K562 (cell line): ENCODE results near the gene C1orf74. TPM values are rescaled to one million over a fixed set of nuclear protein-coding genes. Genes with fewer than 3 reads are reported as not detected.

Experiments
- ATAC-seq: fragments of 200-7000 bp; cut with Tn5 transposase; 3 replicates; pipeline ENCODE4 v1.9.1; 2020; ENCODE audit warnings: moderate library complexity
- BruUV-seq: library from RNA; stranded (reverse); fragments of 400-500 nt; replicated peaks from 2 replicates; lab custom pipeline; 2021; lab: Mats Ljungman, UMichigan
- CTCF ChIA-PET: fragments of 300-600 bp; formaldehyde crosslinking; extraction: SDS; loops from one replicate; lab custom pipeline; 2021; ENCODE audit warnings: low intra/inter-chr PET ratio; lab: Yijun Ruan, JAX
- POLR2A ChIA-PET: fragments of 300-600, 350-650 bp; sonication (Branson Sonifier 250); formaldehyde crosslinking; extraction: SDS; loops from one replicate; lab custom pipeline; 2021; ENCODE audit warnings: antibody characterized with exemption, inconsistent platforms; lab: Yijun Ruan, JAX
- DNase-seq, 4 experiments: peaks; one replicate each; pipeline versions ENCODE4 v3.0.0 to v3.0.0-alpha.2; 2011 to 2018; ENCODE audit warnings: low spot score in 3 of 4, mixed read lengths in 3 of 4; ENCODE audit errors: extremely low read depth in 1 of 4
- FAIRE-seq: peaks from 2 replicates; lab custom pipeline; 2011; peaks lifted over from hg19 to GRCh38; lab: Jason Lieb, UNC
- H2AFZ ChIP-seq: 2 replicates; pipeline ENCODE4 v1.6.0; 2011; ENCODE audit warnings: low read depth, low read length, control low read depth, inconsistent platforms
- H3K27ac ChIP-seq: fragments of 200-600 bp; 3 replicates; pipeline ENCODE4 v1.8.0; 2011; ENCODE audit warnings: low read depth, mild to moderate bottlenecking, control low read depth, inconsistent platforms, low read length, moderate library complexity, mixed read lengths; ENCODE audit errors: extremely low read depth
- H3K27me3 ChIP-seq, 2 experiments: fragments of 300-600 bp in 1 of 2; 2 replicates in 1 of 2; 3 replicates in 1 of 2; pipeline versions ENCODE4 v1.6.0 to v1.8.0; 2011; ENCODE audit warnings: inconsistent platforms in 2 of 2, low read length in 2 of 2, mild to moderate bottlenecking in 1 of 2, mixed read lengths in 1 of 2, moderate library complexity in 1 of 2; ENCODE audit not compliant: control insufficient read depth in 2 of 2, insufficient read depth in 2 of 2
- H3K36me3 ChIP-seq: fragments of 300-600 bp; 3 replicates; pipeline ENCODE4 v1.8.0; 2011; ENCODE audit warnings: mild to moderate bottlenecking, low read length, inconsistent platforms; ENCODE audit not compliant: control insufficient read depth, insufficient read depth
- H3K4me1 ChIP-seq, 2 experiments: fragments of 200-600 bp in 1 of 2; replicated peaks in 1 of 2; 2 replicates in 1 of 2; 3 replicates in 1 of 2; pipeline versions ENCODE4 v1.5.1 to v1.8.0; 2011; ENCODE audit warnings: inconsistent platforms in 2 of 2, low read length in 2 of 2, mild to moderate bottlenecking in 1 of 2, mixed read lengths in 1 of 2, moderate library complexity in 1 of 2; ENCODE audit not compliant: control insufficient read depth in 2 of 2, insufficient read depth in 2 of 2
- H3K4me2 ChIP-seq: 2 replicates; pipeline ENCODE4 v1.6.1; 2011; ENCODE audit warnings: low read length, control low read depth, inconsistent platforms, mixed read lengths; ENCODE audit not compliant: insufficient read depth
- H3K4me3 ChIP-seq: fragments of 200-600 bp; sonication (generic), shearing (Covaris generic); 2 replicates; pipeline ENCODE4 v1.5.1; 2016; ENCODE audit warnings: control low read depth, inconsistent platforms
- H3K79me2 ChIP-seq: fragments of 200-600 bp; 3 replicates; pipeline ENCODE4 v1.8.0; 2011; ENCODE audit warnings: low read length, inconsistent platforms; ENCODE audit not compliant: control insufficient read depth, insufficient read depth
- H3K9ac ChIP-seq, 2 experiments: 2 replicates each; pipeline versions ENCODE4 v1.6.0 to v1.6.1; 2011; ENCODE audit warnings: low read depth in 2 of 2, low read length in 2 of 2, control low read depth in 1 of 2, inconsistent platforms in 1 of 2, mild to moderate bottlenecking in 1 of 2, mixed read lengths in 1 of 2; ENCODE audit not compliant: insufficient read depth in 1 of 2
- H3K9me1 ChIP-seq: one replicate; pipeline ENCODE4 v1.6.0; 2011; ENCODE audit warnings: inconsistent platforms, mild to moderate bottlenecking, low read length, moderate library complexity; ENCODE audit not compliant: control insufficient read depth, insufficient read depth
- H3K9me3 ChIP-seq: replicated peaks from 2 replicates; pipeline ENCODE4 v1.5.1; 2011; ENCODE audit warnings: low read depth, low read length, inconsistent platforms; ENCODE audit not compliant: control insufficient read depth, insufficient read depth
- H4K20me1 ChIP-seq: replicated peaks from 2 replicates; pipeline ENCODE4 v1.6.1; 2011; ENCODE audit warnings: low read length, inconsistent platforms, mixed read lengths; ENCODE audit not compliant: control insufficient read depth, insufficient read depth
- EP300 ChIP-seq: IDR thresholded peaks from 2 replicates; pipeline ENCODE4 v1.6.1; 2012; ENCODE audit warnings: low read length, improper control_type of control experiment
- JUN ChIP-seq, 2 experiments: sonication (generic) in 1 of 2; formaldehyde crosslinking in 1 of 2; IDR thresholded peaks; 2 replicates each; pipeline versions ENCODE4 v1.6.1 to v1.8.0; 2012 to 2022; ENCODE audit warnings: borderline replicate concordance in 2 of 2, mild to moderate bottlenecking in 2 of 2, improper control_type of control experiment in 1 of 2, low read depth in 1 of 2, low read length in 1 of 2, missing genetic modification reagents in 1 of 2
- LCOR ChIP-seq: sonication (generic); formaldehyde crosslinking; IDR thresholded peaks from 2 replicates; pipeline ENCODE4 v1.8.0; 2022; ENCODE audit warnings: mild to moderate bottlenecking, missing genetic modification reagents
- MCM3 ChIP-seq: fragments of 450-650 bp; IDR thresholded peaks from 2 replicates; pipeline ENCODE4 v1.6.1; 2016
- MCM5 ChIP-seq: fragments of 450-650 bp; IDR thresholded peaks from 2 replicates; pipeline ENCODE4 v1.6.1; 2016; ENCODE audit warnings: low read depth
- RBM17 ChIP-seq: fragments of 200-400 bp; formaldehyde crosslinking; IDR thresholded peaks from 2 replicates; pipeline ENCODE4 v1.6.1; 2017; ENCODE audit warnings: low read depth, mild to moderate bottlenecking, low read length, borderline replicate concordance
- RHOXF2B ChIP-seq: fragments of 250-450 bp; sonication (Bioruptor Pico); conservative IDR thresholded peaks from 2 replicates; pipeline ENCODE4 v1.5.1; 2021
- SAFB ChIP-seq: fragments of 200-400 bp; formaldehyde crosslinking; IDR thresholded peaks from 2 replicates; pipeline ENCODE4 v1.6.1; 2017; ENCODE audit warnings: low read depth, low read length, borderline replicate concordance
- TFAP4 ChIP-seq: sonication (generic); formaldehyde crosslinking; IDR thresholded peaks from 2 replicates; pipeline ENCODE4 v1.8.0; 2022; ENCODE audit warnings: missing genetic modification reagents, mild to moderate bottlenecking, moderate library complexity, borderline replicate concordance
- WHSC1 ChIP-seq: IDR thresholded peaks from one replicate; pipeline ENCODE4 v1.6.1; 2012; ENCODE audit warnings: low read length, control low read depth, inconsistent platforms
- ZNF354B ChIP-seq: fragments of 250-450 bp; sonication (Bioruptor Pico); IDR thresholded peaks from 2 replicates; pipeline ENCODE4 v1.4.0; 2020
- ZNF507 ChIP-seq: conservative IDR thresholded peaks from 2 replicates; pipeline ENCODE4 v1.6.1; 2017; ENCODE audit warnings: missing genetic modification characterization, missing compliant biosample characterization
- ZNF518B ChIP-seq: fragments of 250-450 bp; sonication (Bioruptor Pico); IDR thresholded peaks from 2 replicates; pipeline ENCODE4 v1.5.0; 2021; ENCODE audit warnings: mild to moderate bottlenecking, moderate library complexity
- ZNF830 ChIP-seq: fragments of 250-450 bp; sonication (Bioruptor Pico); IDR thresholded peaks from 2 replicates; pipeline ENCODE4 v1.5.0; 2021; ENCODE audit warnings: mild to moderate bottlenecking
- whole genome bisulfite sequencing: fragments of 100-300 bp; shearing (Covaris generic); methylation state at CpG from one replicate; pipeline ENCODE4 v1.1.6; 2016; ENCODE audit warnings: low coverage, mixed read lengths; ENCODE audit not compliant: insufficient coverage; ENCODE audit errors: missing lambda C conversion rate; 5-methylcytosine and 5-hydroxymethylcytosine counted together
- in situ Hi-C: fragments of 300-500 bp; cut with MboI; formaldehyde crosslinking; loops from 4 replicates; pipeline ENCODE4 v1.15.0; 2018; ENCODE audit warnings: inconsistent platforms, mixed read lengths
- intact Hi-C: fragments of 100-400 bp; cut with micrococcal nuclease; formaldehyde crosslinking; loops from 2 replicates; pipeline ENCODE4 v1.14.2; 2022
- polyA plus RNA-seq, 8 experiments: library from polyadenylated mRNA; depleted of rRNA in 4 of 8; stranded (reverse) in 5 of 8; unstranded in 3 of 8; fragments of >200 nt; fragmentation: Nextera tagmentation in 2 of 8; fragmentation: Illumina TruSeq in 1 of 8; extraction: Ambion mirVana in 2 of 8; extraction: Trizol in 1 of 8; gene quantifications; 2 replicates each; pipeline versions ENCODE4 v1.2.1 to v1.2.3, GENCODE V29; 2011 to 2014; ENCODE audit warnings: inconsistent platforms in 1 of 8, missing spikeins in 1 of 8
- total RNA-seq, 7 experiments: library from RNA; depleted of rRNA in 6 of 7; stranded (reverse); fragments of >200 nt in 6 of 7; fragmentation: Illumina TruSeq in 2 of 7; extraction: Trizol in 2 of 7; gene quantifications; 2 replicates each; pipeline versions ENCODE4 v1.2.1 to v1.2.3, GENCODE V29; 2011 to 2021; ENCODE audit warnings: low replicate concordance in 1 of 7

C1orf74 gene
- total and polyA plus RNA-seq, 9 of the 15 experiments (the other 6 are each of a cell fraction or from before 2014, with no cell fraction given), result 4.0 to 7.6 (median 5.7) TPM

GRCh38 chr1:209817691-209818090, 33.3 kb upstream of the C1orf74 start:
- no peak overlapping the region for H2AFZ ChIP-seq
- no peak overlapping the region for H3K9ac ChIP-seq
- DNase-seq (no peak), FAIRE-seq (no peak), ATAC-seq (no peak)
- intact Hi-C loops, result no loop called here
- in situ Hi-C loops, result no loop called here
- TF ChIP-seq MCM3, result no peak
- no peak for TF ChIP-seq RHOXF2B (CRISPR knock-in tag)
- TF ChIP-seq LCOR, result no peak
- TF ChIP-seq RBM17, result no peak
- TF ChIP-seq JUN (IDR thresholded peaks at IDR 0.05; ENCODE audit: borderline replicate concordance, low read depth, low read length), result no peak
- TF ChIP-seq JUN (CRISPR knock-in tag; IDR thresholded peaks at IDR 0.05; ENCODE audit: borderline replicate concordance), result no peak
- no peak for TF ChIP-seq SAFB
- TF ChIP-seq MCM5, result no peak
- TF ChIP-seq ZNF354B, result no peak
- no peak for TF ChIP-seq ZNF507
- no peak for TF ChIP-seq TFAP4
- no peak for TF ChIP-seq ZNF830 (CRISPR knock-in tag)
- TF ChIP-seq ZNF518B (CRISPR knock-in tag), result no peak
- no peak for TF ChIP-seq WHSC1
- no peak for TF ChIP-seq EP300
- H3K4me2 ChIP-seq, result no peak overlapping the region
- no peaks in the 10 kb centered on the region for H3K36me3 ChIP-seq
- no peak overlapping the region for H3K4me3 ChIP-seq
- no peaks in the 10 kb centered on the region for H4K20me1 ChIP-seq
- ChIA-PET POLR2A (interaction anchor here (1.0 kb wide), 1 partner anchor 50 kb away, joined by 3 read pairs; no protein-coding TSS in a partner anchor), CTCF (no interaction called here)
- no peaks in the 10 kb centered on the region for H3K79me2 ChIP-seq
- H3K4me1 ChIP-seq, result no peaks in the 10 kb centered on the region
- H3K27me3 ChIP-seq, result peaks cover 7 to 8% of the 10 kb centered on the region in 2 experiments; a peak in 3 of 5 replicates
- H3K9me3 ChIP-seq, result no peaks in the 10 kb centered on the region
- no peak overlapping the region for H3K27ac ChIP-seq
- 5% methylated on average over 1 of the region's 1 CpG for WGBS
- H3K9me1 ChIP-seq, result no peaks in the 10 kb centered on the region
- BruUV-seq, result no TSS peak
